ENCODE data around the gene GRPEL2.

GRCh38 chr5:149397530-149397929 lies 52.2 kb downstream of the GRPEL2 start:
- TF ChIP-seq CTCF (IDR thresholded peaks at IDR 0.05) (no peak), POLR2A (IDR thresholded peaks at IDR 0.05) (no peak)
